Astrocyte of the cerebellum (primary cell): ENCODE data around the gene MLH3.

Source experiments
- DNase-seq: peaks from one replicate; pipeline ENCODE4 v3.0.0-alpha.2; 2011; ENCODE audit warnings: low read depth
- H3K4me3 ChIP-seq: 2 replicates; pipeline ENCODE4 v1.5.1; 2011; ENCODE audit warnings: mild to moderate bottlenecking, low read depth, low read length, moderate library complexity
- CTCF ChIP-seq: IDR thresholded peaks from 2 replicates; pipeline ENCODE4 v1.5.1; 2012; ENCODE audit warnings: low read length, low read depth, moderate library complexity, mild to moderate bottlenecking; ENCODE audit errors: missing control alignments
- in situ Hi-C: cut with HindIII; loops from 2 replicates; pipeline ENCODE4 v1.10.0; 2017; ENCODE audit warnings: low sequenced_read_pairs

MLH3 gene

DNA sequence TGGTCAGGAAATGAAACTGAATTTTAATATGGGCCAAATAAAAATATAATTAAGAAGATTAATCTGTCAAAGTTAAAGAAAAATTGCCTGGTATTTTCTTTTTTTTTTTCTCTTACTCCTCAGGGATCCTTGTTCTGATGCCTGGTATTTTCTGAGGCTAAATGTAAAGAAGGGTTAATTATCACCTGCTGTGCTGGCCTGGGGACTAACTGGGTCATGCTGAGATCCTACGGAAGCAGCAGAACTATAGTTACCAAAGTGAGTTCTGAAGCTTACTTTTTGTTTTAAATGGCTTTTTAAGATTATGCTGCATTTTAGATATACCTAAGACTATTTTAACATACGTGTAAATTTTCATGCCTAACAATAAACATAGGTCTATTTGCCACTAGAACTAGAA lies 41.4 kb upstream of the MLH3 start:
- no peak overlapping the region for H3K4me3 ChIP-seq
- TF ChIP-seq CTCF, result no peak
- in situ Hi-C loops, result loop anchor here (25.0 kb wide), 1 partner anchor 180 kb away; the partner anchor contains the start of gene RPS6KL1
- DNase-seq, result no peak

- DNase-seq, result no peak
- in situ Hi-C loops, result loop anchor here (25.0 kb wide), 1 partner anchor 179 kb away; the partner anchor contains the start of gene RPS6KL1
- no peak for TF ChIP-seq CTCF
- no peak overlapping the region for H3K4me3 ChIP-seq
Measured at GRCh38 chr14:75091251-75091650, 40.0 kb upstream of the MLH3 start.

GRCh38 chr14:75090353-75090752 lies 39.1 kb upstream of the MLH3 start:
- TF ChIP-seq CTCF, result no peak
- in situ Hi-C loops, result loop anchor here (25.0 kb wide), 1 partner anchor 178 kb away; the partner anchor contains the start of gene RPS6KL1
- DNase-seq, result no peak
- no peak overlapping the region for H3K4me3 ChIP-seq

- peak; percentile 79 for TF ChIP-seq CTCF
- peak; percentile 53 for DNase-seq
- in situ Hi-C loops, result loop anchor here (25.0 kb wide), 1 partner anchor 176 kb away; the partner anchor contains the start of gene RPS6KL1
- no peak overlapping the region for H3K4me3 ChIP-seq
Measured at GRCh38 chr14:75088566-75089373, 37.5 kb upstream of the MLH3 start.

- DNase-seq, result no peak
- in situ Hi-C loops, result loop anchor here (25.0 kb wide), 1 partner anchor 176 kb away; the partner anchor contains the start of gene RPS6KL1
- TF ChIP-seq CTCF, result no peak
Measured at GRCh38 chr14:75088153-75088552, 36.9 kb upstream of the MLH3 start.

DNA sequence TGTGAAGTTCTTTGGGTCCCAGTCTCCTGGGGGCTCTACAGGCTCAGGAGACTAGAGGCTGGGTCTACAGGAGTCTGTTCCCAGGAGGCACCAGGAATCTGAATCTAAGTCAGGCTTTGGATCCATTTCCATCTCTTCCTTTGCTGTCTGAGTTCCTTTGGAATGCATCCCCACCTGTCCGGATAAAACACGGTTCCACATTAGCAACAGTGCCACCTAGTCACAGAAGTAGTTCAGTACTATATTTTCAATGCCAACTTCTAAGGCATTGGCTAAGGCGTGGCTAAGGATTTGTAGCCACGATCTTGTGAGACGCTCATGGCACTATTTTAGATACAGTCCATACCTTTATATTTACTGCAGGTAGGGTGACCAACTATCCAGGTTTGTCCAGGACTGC lies 33.2 kb upstream of the MLH3 start:
- no peak overlapping the region for H3K4me3 ChIP-seq
- in situ Hi-C loops, result loop anchor here (25.0 kb wide), 1 partner anchor 172 kb away; the partner anchor contains the start of gene RPS6KL1
- DNase-seq, result no peak
- TF ChIP-seq CTCF, result peak; percentile 11

More at GRCh38 chr14:75088153-75088552, 36.9 kb upstream of the MLH3 start:
- no peak overlapping the region for H3K4me3 ChIP-seq
